ENCODE measurements around the gene RAPGEF1.

RAPGEF1 gene

GRCh38 chr9:131593091-131593820 lies 146.6 kb downstream of the RAPGEF1 start:
- peaks cover 28 to 36% of the 10 kb centered on the region in 2 donors for H3K4me1 Mint-ChIP-seq
- H3K27ac Mint-ChIP-seq = peak overlapping the region; percentile 79
- no peak overlapping the region for H3K4me3 Mint-ChIP-seq
- no peak for ATAC-seq (replicated peaks)
- H3K27me3 Mint-ChIP-seq = no peaks in the 10 kb centered on the region
- no peak for DNase-seq
- no peaks in the 10 kb centered on the region for H3K9me3 Mint-ChIP-seq
- H3K36me3 Mint-ChIP-seq = peaks cover 38 to 70% of the 10 kb centered on the region in 2 donors

DNA sequence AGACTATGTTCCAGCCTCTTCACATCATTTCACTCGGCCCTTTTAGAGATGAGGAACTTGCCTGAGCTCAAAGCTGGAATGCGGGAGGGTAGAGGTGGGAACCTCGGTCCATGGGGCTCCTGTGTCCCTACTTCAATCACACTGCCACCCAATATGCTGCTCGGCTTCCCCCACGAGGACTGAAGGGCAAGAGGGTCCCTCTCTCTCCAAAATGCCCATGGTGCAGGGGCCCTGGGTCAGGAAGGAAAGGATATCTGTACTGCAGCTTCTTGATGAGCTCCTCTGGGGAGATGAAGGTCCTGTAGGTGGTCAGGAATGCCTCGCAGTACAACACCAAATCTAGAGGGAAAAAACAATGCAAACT lies 148.0 kb downstream of the RAPGEF1 start:
- peaks cover 38 to 50% of the 10 kb centered on the region in 2 donors for H3K4me1 Mint-ChIP-seq
- DNase-seq (no peak), ATAC-seq (replicated peaks) (no peak)
- H3K9me3 Mint-ChIP-seq = no peaks in the 10 kb centered on the region
- no peaks in the 10 kb centered on the region for H3K27me3 Mint-ChIP-seq
- H3K27ac Mint-ChIP-seq = peak overlapping the region; percentile 91
- peaks cover 45 to 78% of the 10 kb centered on the region in 2 donors for H3K36me3 Mint-ChIP-seq
- peak overlapping the region in 1 of 2 donors; percentile 39 for H3K4me3 Mint-ChIP-seq

- peak overlapping the region; percentile 91 for H3K27ac Mint-ChIP-seq
- H3K4me1 Mint-ChIP-seq = peaks cover 45 to 57% of the 10 kb centered on the region in 2 donors
- H3K36me3 Mint-ChIP-seq = peaks cover 45 to 83% of the 10 kb centered on the region in 2 donors
- DNase-seq = peak; percentile 67
- ATAC-seq (replicated peaks) = peak; percentile 82 to 90
- H3K4me3 Mint-ChIP-seq = peak overlapping the region in 1 of 2 donors; percentile 26
- no peaks in the 10 kb centered on the region for H3K9me3 Mint-ChIP-seq
- no peaks in the 10 kb centered on the region for H3K27me3 Mint-ChIP-seq
These were observed 148.7 kb downstream of the RAPGEF1 start for GRCh38 chr9:131590907-131591844.

DNA sequence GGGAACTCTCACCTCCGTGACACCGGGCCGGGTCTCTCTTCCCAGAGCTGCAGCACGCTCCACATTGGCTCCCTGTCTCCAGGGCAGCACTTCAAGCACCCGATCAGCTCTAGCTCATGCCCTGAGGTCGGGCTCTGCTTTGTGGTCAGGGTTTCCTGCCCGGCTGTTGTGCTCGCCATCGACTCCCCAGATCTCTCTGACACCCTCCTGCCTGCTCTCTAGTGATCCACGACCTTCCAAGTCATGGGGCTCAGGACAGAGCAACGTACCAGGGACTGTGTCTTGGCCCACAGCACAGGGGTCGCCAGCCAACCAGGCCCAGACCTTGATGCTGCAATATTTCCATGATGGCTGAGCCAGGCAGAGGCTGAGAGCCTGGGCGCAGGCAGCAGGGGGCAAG lies 149.4 kb downstream of the RAPGEF1 start:
- Mint-ChIP-seq H3K27me3 (no peaks in the 10 kb centered on the region), H3K4me1 (peaks cover 49 to 64% of the 10 kb centered on the region in 2 donors), H3K9me3 (no peaks in the 10 kb centered on the region), H3K36me3 (peaks cover 45 to 83% of the 10 kb centered on the region in 2 donors), H3K27ac (peak overlapping the region; percentile 91), H3K4me3 (peak overlapping the region in 1 of 2 donors; percentile 26)
- DNase-seq (no peak), ATAC-seq (replicated peaks) (peak in 1 of 2 donors; percentile 5)

DNA sequence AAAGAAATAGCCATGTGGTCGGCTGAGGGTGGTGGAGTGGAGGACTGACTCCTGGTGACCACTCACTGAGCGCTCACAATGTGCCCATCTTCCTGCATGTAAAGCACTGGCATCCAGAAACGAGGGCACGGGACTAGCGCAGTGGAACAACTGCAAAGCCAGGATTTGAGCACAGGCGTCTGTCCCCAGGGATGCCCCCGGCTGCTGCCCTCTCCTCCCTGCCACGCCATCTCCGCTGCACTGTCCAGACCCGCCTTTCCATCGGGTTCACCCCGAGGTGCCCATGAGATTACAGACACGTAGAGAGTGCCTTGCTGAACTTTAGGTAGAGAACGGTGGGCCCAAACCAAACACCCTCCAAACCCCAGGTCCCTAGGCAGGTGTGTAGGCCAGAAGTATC lies 149.9 kb downstream of the RAPGEF1 start:
- peaks cover 50 to 69% of the 10 kb centered on the region in 2 donors for H3K4me1 Mint-ChIP-seq
- H3K27me3 Mint-ChIP-seq = no peaks in the 10 kb centered on the region
- H3K4me3 Mint-ChIP-seq = peak overlapping the region in 1 of 2 donors; percentile 22
- peak overlapping the region; percentile 91 for H3K27ac Mint-ChIP-seq
- ATAC-seq (replicated peaks) (no peak), DNase-seq (no peak)
- peaks cover 49 to 83% of the 10 kb centered on the region in 2 donors for H3K36me3 Mint-ChIP-seq
- H3K9me3 Mint-ChIP-seq = no peaks in the 10 kb centered on the region

GRCh38 chr9:131589124-131589711 lies 150.7 kb downstream of the RAPGEF1 start:
- no peak for ATAC-seq (replicated peaks)
- peak overlapping the region in 1 of 2 donors; percentile 55 for H3K4me3 Mint-ChIP-seq
- H3K36me3 Mint-ChIP-seq = peaks cover 55 to 78% of the 10 kb centered on the region in 2 donors
- DNase-seq = no peak
- peaks cover 49 to 69% of the 10 kb centered on the region in 2 donors for H3K4me1 Mint-ChIP-seq
- H3K9me3 Mint-ChIP-seq = no peaks in the 10 kb centered on the region
- peak overlapping the region; percentile 75 for H3K27ac Mint-ChIP-seq
- H3K27me3 Mint-ChIP-seq = no peaks in the 10 kb centered on the region

DNA sequence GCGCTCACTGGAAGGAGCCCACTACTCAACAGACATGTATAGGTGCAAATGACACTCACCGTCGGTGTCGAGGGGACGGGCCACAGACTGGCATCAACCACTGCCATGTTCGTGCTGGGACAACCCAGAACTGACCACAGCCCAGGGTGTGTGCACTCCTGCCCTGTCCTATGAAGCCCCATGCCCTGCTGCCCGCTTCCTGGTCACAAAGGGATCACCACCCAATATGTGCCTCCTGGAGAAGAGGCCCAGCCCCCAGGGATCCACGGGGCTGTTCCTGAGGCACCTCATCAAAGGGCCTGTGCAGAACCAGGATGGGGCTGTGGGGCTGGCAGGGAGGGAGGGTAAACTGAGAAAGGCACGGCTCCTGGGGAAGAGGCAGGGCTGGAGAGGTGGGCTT lies 151.5 kb downstream of the RAPGEF1 start:
- Mint-ChIP-seq H3K4me1 (peaks cover 50 to 73% of the 10 kb centered on the region in 2 donors), H3K27me3 (no peaks in the 10 kb centered on the region), H3K36me3 (peaks cover 59 to 83% of the 10 kb centered on the region in 2 donors), H3K27ac (peak overlapping the region; percentile 92), H3K9me3 (no peaks in the 10 kb centered on the region), H3K4me3 (peak overlapping the region in 1 of 2 donors; percentile 55)
- ATAC-seq (replicated peaks) = no peak
- DNase-seq = no peak

DNA sequence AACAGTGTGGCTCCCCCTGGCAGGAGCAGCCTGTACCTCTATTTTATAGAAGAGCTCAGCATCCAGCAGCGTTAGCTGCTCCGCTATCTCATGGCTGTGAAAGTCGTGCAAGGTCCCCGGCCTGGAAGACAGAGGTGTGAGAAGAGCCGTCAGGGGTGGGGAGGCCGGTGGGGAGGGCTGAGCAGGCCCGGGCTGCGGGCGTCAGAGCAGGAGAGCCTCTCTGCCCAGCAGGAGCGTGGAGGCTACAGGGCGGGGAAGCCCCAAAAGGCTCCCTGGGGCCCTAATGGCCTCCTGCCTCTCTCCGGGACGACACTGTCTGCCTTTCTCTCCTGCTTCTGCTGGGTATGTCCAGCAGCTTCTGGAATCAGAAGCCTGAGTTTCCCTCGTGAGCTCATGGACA lies 152.0 kb downstream of the RAPGEF1 start:
- H3K9me3 Mint-ChIP-seq = no peaks in the 10 kb centered on the region
- peak overlapping the region; percentile 92 for H3K27ac Mint-ChIP-seq
- no peak for ATAC-seq (replicated peaks)
- DNase-seq = no peak
- H3K27me3 Mint-ChIP-seq = no peaks in the 10 kb centered on the region
- H3K4me1 Mint-ChIP-seq = peaks cover 51 to 68% of the 10 kb centered on the region in 2 donors
- H3K4me3 Mint-ChIP-seq = peak overlapping the region in 1 of 2 donors; percentile 48
- peaks cover 64 to 87% of the 10 kb centered on the region in 2 donors for H3K36me3 Mint-ChIP-seq

DNA sequence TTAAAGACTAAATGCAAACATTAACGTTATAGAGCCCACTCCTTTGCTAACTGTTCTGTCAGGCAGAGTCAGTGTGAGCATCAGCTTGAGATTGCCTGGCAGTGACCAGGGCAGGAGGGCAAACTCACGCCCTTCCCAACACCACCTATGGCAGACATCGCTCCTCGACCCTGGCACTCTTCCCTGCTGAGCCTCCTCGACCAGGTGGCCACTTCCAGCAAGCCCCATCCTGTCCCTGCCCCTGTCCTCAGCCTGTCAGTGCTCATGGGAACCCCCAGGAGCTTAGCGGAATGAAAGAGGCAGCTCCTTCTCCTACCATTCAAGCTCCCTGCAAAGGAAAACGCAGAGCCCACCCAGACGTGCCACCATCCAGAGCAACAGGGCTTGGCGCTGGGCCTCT lies 152.5 kb downstream of the RAPGEF1 start:
- Mint-ChIP-seq H3K27me3 (no peaks in the 10 kb centered on the region), H3K4me3 (peak overlapping the region in 1 of 2 donors; percentile 48), H3K27ac (peak overlapping the region; percentile 92), H3K36me3 (peaks cover 64 to 89% of the 10 kb centered on the region in 2 donors), H3K9me3 (no peaks in the 10 kb centered on the region), H3K4me1 (peaks cover 51 to 63% of the 10 kb centered on the region in 2 donors)
- ATAC-seq (replicated peaks) (no peak), DNase-seq (no peak)

- Mint-ChIP-seq H3K9me3 (no peaks in the 10 kb centered on the region), H3K36me3 (peaks cover 64 to 89% of the 10 kb centered on the region in 2 donors), H3K4me3 (peak overlapping the region in 1 of 2 donors; percentile 19), H3K27me3 (no peaks in the 10 kb centered on the region), H3K27ac (peak overlapping the region; percentile 84), H3K4me1 (peaks cover 37 to 51% of the 10 kb centered on the region in 2 donors)
- no peak for DNase-seq
- ATAC-seq (replicated peaks) = peak; percentile 62 to 71
These were observed 154.5 kb downstream of the RAPGEF1 start for GRCh38 chr9:131585375-131585774.

DNA sequence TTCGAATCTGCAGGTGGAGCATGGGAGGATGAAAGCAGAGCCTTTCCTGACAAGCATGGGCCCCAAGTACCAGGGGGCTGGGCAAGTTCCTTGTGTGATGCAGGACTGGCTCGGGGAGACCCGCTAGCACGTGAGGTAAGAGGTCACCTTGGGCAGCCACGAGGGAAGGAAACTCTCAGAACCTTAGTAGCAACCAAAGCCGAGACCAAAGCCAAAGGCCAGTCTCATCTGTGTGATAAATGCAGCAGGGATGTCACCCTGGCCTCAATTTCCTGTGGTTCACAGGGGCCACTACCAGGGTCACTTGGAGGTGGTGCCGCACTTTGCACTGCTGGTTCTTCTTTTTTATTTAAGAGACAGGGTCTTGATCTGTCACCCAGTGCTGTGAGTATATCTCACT lies 155.0 kb downstream of the RAPGEF1 start:
- Mint-ChIP-seq H3K27me3 (no peaks in the 10 kb centered on the region), H3K27ac (peak overlapping the region; percentile 84), H3K9me3 (no peaks in the 10 kb centered on the region), H3K36me3 (peaks cover 65 to 89% of the 10 kb centered on the region in 2 donors), H3K4me1 (peaks cover 39 to 56% of the 10 kb centered on the region in 2 donors), H3K4me3 (peak overlapping the region in 1 of 2 donors; percentile 19)
- DNase-seq (no peak), ATAC-seq (replicated peaks) (no peak)

DNA sequence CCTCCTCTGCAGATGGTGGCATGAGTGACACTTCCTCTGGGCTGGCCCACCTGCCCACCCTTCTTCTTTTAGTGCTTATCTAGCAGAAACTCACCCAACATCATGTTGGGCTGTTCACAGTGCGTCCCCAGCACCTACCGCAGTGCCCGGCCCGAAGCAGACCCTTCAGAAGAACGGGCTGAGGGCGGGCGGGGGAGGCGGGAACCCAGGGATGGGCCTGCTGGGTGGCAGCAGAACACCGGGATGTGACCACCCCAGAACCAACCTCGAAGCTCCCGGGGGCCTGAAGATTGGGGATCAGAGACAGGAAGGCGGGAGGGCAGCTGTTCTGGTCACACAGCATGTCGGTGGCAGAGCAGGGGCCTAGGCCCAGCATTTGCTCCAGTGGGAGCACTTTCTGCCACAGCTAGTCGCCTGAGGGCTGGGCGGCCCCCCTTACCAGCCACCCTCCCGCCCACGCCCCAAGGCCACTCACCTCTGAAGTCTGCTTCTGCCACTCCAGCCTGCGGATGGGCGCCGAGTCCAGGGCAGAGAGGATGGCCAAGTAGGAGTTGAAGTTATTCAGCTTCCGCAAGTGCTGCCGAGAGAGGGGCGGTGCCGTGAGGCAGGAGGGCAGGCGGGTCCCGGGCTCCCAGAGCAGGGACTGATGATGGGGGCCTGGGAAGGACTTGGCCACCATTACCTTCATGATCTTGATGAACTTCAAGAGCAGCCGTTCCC lies 155.9 kb downstream of the RAPGEF1 start:
- H3K27ac Mint-ChIP-seq = peak overlapping the region; percentile 92
- no peak overlapping the region for H3K4me3 Mint-ChIP-seq
- no peaks in the 10 kb centered on the region for H3K9me3 Mint-ChIP-seq
- no peak for ATAC-seq (replicated peaks)
- H3K36me3 Mint-ChIP-seq = peaks cover 68 to 88% of the 10 kb centered on the region in 2 donors
- no peaks in the 10 kb centered on the region for H3K27me3 Mint-ChIP-seq
- DNase-seq = no peak
- peaks cover 43 to 64% of the 10 kb centered on the region in 2 donors for H3K4me1 Mint-ChIP-seq

GRCh38 chr9:131583337-131583645 lies 156.6 kb downstream of the RAPGEF1 start:
- Mint-ChIP-seq H3K4me3 (peak overlapping the region in 1 of 2 donors; percentile 57), H3K36me3 (peaks cover 72 to 88% of the 10 kb centered on the region in 2 donors), H3K27ac (peak overlapping the region; percentile 92), H3K27me3 (no peaks in the 10 kb centered on the region), H3K4me1 (peaks cover 50 to 64% of the 10 kb centered on the region in 2 donors), H3K9me3 (no peaks in the 10 kb centered on the region)
- ATAC-seq (replicated peaks) (no peak), DNase-seq (no peak)

All from stimulated activated naive B cell treated with anti-CD40 and anti-IgM and Interleukin-4, amounts not matched to agents 10 μg/mL and 1 μg/mL and 100 μg/mL, for 72 hours (primary cell).